ENCODE data around the gene ATAT1. TPM values are rescaled to one million over a fixed set of nuclear protein-coding genes. Genes with fewer than 3 reads are reported as not detected.

The ATAT1 gene
- total and polyA plus RNA-seq, 2 of the 13 experiments (the other 11 are each of a cell fraction or from before 2014, with no cell fraction given): 9.2 to 23.6 TPM

DNA sequence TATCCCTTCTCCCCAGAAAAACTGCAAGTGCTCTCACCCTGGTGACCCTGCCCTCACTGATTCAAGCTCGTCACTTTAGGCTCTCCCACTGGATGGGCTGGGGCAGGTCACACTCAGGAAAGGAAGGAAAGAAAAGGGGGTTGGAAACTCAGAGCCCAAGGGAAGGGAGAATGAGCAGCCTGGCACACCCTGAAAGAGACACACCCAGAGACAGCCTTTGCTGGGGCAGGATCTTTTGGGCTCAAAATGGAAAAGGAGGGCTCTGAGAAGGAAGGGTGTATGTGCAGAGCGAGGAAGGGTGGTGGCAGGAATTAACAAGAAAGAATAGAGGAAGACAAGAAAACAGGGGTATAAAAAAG lies 57.3 kb downstream of the ATAT1 start:
- DNase-seq (ENCODE audit: low spot score) (no peak), FAIRE-seq (no peak), ATAC-seq (no peak)
- 86% methylated on average over 2 of the region's 2 CpGs for WGBS (ENCODE audit: low lambda C conversion rate)
- POLR2A ChIA-PET: interaction anchor here (2.4 to 2.5 kb wide), 2 partner anchors 11 to 38 kb away, joined by 6 to 10 read pairs; partner anchors contain the start of gene DHX16
- no peak overlapping the region; a peak in 1 of 6 replicates for H3K4me3 ChIP-seq (replicated peaks in 1 of 3; ENCODE audit: insufficient read depth in 1 of 3, low read depth in 2 of 3, low read length in 3 of 3)
- H3K79me2 ChIP-seq (ENCODE audit: insufficient read depth, low read length): no peaks in the 10 kb centered on the region
- no peaks in the 10 kb centered on the region for H3K9me3 ChIP-seq (ENCODE audit: low read length)
- in situ Hi-C loops (cut with HindIII; ENCODE audit: extremely low pct_ligation_motif_present, low pct_unique_long_range_greater_than_20kb): loop anchor here (25.0 kb wide), 1 partner anchor 403 kb away; no protein-coding TSS in a partner anchor
- peak overlapping the region; percentile 48; the same call in 1 of the 2 replicates for H3K4me2 ChIP-seq (ENCODE audit: low read depth, low read length)
- H3K36me3 ChIP-seq (replicated peaks in 1 of 2; ENCODE audit: control insufficient read depth in 1 of 2, insufficient read depth in 2 of 2, low read length in 2 of 2): no peaks in the 10 kb centered on the region
- no peak overlapping the region for H2AFZ ChIP-seq (ENCODE audit: low read length)
- no TSS peak for BruUV-seq (replicated peaks)
- CTCF ChIA-PET (ENCODE audit: low intra/inter-chr PET ratio, low total read pairs): interaction anchor here (3.5 kb wide), 1 partner anchor 39 kb away, joined by 11 read pairs; no protein-coding TSS in a partner anchor
- no peaks in the 10 kb centered on the region for H3K27me3 ChIP-seq (ENCODE audit: control insufficient read depth in 1 of 2, insufficient read depth in 2 of 2, low read length in 2 of 2)
- H3K9ac ChIP-seq (ENCODE audit: insufficient read depth, low read depth, low read length): peak overlapping the region; percentile 17; the same call in 1 of the 2 replicates
- H4K20me1 ChIP-seq (ENCODE audit: insufficient read depth, low read length): no peaks in the 10 kb centered on the region
- intact Hi-C loops (cut with micrococcal nuclease; ENCODE audit: unreplicated experiment): no loop called here
- H3K4me1 ChIP-seq (ENCODE audit: insufficient read depth, low read length): peaks cover 71% of the 10 kb centered on the region
- H3K27ac ChIP-seq (ENCODE audit: extremely low read length, insufficient read depth, low read length): no peak overlapping the region
- TF ChIP-seq SNAPC2 (CRISPR knock-in tag; IDR thresholded peaks at IDR 0.05) (no peak), ZNF782 (CRISPR knock-in tag; IDR thresholded peaks at IDR 0.05; ENCODE audit: borderline replicate concordance) (no peak), ZNF496 (CRISPR knock-in tag; IDR thresholded peaks at IDR 0.05; ENCODE audit: insufficient replicate concordance) (no peak), GPN1 (CRISPR knock-in tag; IDR thresholded peaks at IDR 0.05; ENCODE audit: borderline replicate concordance) (no peak), GFI1 (CRISPR knock-in tag; IDR thresholded peaks at IDR 0.05; ENCODE audit: borderline replicate concordance) (no peak), TCF12 (IDR thresholded peaks at IDR 0.05) (no peak), TCF12 (CRISPR knock-in tag; IDR thresholded peaks at IDR 0.05) (no peak), SMAD3 (CRISPR knock-in tag; IDR thresholded peaks at IDR 0.05) (no peak)
- TF ChIP-seq, protein P1, sequence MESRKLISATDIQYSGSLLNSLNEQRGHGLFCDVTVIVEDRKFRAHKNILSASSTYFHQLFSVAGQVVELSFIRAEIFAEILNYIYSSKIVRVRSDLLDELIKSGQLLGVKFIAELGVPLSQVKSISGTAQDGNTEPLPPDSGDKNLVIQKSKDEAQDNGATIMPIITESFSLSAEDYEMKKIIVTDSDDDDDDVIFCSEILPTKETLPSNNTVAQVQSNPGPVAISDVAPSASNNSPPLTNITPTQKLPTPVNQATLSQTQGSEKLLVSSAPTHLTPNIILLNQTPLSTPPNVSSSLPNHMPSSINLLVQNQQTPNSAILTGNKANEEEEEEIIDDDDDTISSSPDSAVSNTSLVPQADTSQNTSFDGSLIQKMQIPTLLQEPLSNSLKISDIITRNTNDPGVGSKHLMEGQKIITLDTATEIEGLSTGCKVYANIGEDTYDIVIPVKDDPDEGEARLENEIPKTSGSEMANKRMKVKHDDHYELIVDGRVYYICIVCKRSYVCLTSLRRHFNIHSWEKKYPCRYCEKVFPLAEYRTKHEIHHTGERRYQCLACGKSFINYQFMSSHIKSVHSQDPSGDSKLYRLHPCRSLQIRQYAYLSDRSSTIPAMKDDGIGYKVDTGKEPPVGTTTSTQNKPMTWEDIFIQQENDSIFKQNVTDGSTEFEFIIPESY (CRISPR knock-in tag; IDR thresholded peaks at IDR 0.05): no peak
- TF ChIP-seq, protein P2, sequence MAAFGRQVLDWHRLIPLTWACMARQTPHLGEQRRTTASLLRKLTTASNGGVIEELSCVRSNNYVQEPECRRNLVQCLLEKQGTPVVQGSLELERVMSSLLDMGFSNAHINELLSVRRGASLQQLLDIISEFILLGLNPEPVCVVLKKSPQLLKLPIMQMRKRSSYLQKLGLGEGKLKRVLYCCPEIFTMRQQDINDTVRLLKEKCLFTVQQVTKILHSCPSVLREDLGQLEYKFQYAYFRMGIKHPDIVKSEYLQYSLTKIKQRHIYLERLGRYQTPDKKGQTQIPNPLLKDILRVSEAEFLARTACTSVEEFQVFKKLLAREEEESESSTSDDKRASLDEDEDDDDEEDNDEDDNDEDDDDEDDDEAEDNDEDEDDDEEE (CRISPR knock-in tag; IDR thresholded peaks at IDR 0.05): no peak
- TF ChIP-seq, protein P3, sequence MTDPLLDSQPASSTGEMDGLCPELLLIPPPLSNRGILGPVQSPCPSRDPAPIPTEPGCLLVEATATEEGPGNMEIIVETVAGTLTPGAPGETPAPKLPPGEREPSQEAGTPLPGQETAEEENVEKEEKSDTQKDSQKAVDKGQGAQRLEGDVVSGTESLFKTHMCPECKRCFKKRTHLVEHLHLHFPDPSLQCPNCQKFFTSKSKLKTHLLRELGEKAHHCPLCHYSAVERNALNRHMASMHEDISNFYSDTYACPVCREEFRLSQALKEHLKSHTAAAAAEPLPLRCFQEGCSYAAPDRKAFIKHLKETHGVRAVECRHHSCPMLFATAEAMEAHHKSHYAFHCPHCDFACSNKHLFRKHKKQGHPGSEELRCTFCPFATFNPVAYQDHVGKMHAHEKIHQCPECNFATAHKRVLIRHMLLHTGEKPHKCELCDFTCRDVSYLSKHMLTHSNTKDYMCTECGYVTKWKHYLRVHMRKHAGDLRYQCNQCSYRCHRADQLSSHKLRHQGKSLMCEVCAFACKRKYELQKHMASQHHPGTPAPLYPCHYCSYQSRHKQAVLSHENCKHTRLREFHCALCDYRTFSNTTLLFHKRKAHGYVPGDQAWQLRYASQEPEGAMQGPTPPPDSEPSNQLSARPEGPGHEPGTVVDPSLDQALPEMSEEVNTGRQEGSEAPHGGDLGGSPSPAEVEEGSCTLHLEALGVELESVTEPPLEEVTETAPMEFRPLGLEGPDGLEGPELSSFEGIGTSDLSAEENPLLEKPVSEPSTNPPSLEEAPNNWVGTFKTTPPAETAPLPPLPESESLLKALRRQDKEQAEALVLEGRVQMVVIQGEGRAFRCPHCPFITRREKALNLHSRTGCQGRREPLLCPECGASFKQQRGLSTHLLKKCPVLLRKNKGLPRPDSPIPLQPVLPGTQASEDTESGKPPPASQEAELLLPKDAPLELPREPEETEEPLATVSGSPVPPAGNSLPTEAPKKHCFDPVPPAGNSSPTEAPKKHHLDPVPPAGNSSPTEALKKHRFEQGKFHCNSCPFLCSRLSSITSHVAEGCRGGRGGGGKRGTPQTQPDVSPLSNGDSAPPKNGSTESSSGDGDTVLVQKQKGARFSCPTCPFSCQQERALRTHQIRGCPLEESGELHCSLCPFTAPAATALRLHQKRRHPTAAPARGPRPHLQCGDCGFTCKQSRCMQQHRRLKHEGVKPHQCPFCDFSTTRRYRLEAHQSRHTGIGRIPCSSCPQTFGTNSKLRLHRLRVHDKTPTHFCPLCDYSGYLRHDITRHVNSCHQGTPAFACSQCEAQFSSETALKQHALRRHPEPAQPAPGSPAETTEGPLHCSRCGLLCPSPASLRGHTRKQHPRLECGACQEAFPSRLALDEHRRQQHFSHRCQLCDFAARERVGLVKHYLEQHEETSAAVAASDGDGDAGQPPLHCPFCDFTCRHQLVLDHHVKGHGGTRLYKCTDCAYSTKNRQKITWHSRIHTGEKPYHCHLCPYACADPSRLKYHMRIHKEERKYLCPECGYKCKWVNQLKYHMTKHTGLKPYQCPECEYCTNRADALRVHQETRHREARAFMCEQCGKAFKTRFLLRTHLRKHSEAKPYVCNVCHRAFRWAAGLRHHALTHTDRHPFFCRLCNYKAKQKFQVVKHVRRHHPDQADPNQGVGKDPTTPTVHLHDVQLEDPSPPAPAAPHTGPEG (CRISPR knock-in tag; IDR thresholded peaks at IDR 0.05): no peak
- TF ChIP-seq, protein P4, sequence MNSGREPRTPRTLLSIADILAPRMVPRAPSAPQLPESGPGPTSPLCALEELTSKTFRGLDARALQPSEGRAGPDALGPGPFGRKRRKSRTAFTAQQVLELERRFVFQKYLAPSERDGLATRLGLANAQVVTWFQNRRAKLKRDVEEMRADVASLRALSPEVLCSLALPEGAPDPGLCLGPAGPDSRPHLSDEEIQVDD (CRISPR knock-in tag; IDR thresholded peaks at IDR 0.05; ENCODE audit: borderline replicate concordance): no peak
